OCI-LY1 (cell line): ENCODE data around the gene ADCYAP1R1.

Experiments
- EZH2 ChIP-seq: fragments of 200-600 bp; sonication (generic), shearing (Covaris generic); IDR thresholded peaks from 2 replicates; pipeline ENCODE4 v1.8.0; 2017; ENCODE audit warnings: borderline replicate concordance, mixed run types, mild to moderate bottlenecking, antibody characterized with exemption, low read length, moderate library complexity, mixed read lengths
- TF ChIP-seq, protein P1 (sequence below): fragments of 200-600 bp; sonication (generic), shearing (Covaris generic); IDR thresholded peaks from 2 replicates; pipeline ENCODE4 v1.5.1; 2017; ENCODE audit warnings: mild to moderate bottlenecking, antibody characterized with exemption, low read length, moderate library complexity, mixed read lengths

GRCh38 chr7:31113660-31114059, 61.6 kb downstream of the ADCYAP1R1 start:
- TF ChIP-seq, protein P1, sequence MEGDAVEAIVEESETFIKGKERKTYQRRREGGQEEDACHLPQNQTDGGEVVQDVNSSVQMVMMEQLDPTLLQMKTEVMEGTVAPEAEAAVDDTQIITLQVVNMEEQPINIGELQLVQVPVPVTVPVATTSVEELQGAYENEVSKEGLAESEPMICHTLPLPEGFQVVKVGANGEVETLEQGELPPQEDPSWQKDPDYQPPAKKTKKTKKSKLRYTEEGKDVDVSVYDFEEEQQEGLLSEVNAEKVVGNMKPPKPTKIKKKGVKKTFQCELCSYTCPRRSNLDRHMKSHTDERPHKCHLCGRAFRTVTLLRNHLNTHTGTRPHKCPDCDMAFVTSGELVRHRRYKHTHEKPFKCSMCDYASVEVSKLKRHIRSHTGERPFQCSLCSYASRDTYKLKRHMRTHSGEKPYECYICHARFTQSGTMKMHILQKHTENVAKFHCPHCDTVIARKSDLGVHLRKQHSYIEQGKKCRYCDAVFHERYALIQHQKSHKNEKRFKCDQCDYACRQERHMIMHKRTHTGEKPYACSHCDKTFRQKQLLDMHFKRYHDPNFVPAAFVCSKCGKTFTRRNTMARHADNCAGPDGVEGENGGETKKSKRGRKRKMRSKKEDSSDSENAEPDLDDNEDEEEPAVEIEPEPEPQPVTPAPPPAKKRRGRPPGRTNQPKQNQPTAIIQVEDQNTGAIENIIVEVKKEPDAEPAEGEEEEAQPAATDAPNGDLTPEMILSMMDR, result no peak
- no peak for TF ChIP-seq EZH2
